GM12892 (cell line): Measurements from ENCODE around the gene ZBTB8OS.

Experiments used
- POLR2A ChIP-seq: IDR thresholded peaks from 2 replicates; pipeline ENCODE4 v1.6.1; 2011; ENCODE audit warnings: low read depth, low read length, control low read depth
- POLR2AphosphoS5 ChIP-seq: IDR thresholded peaks from 2 replicates; pipeline ENCODE4 v1.6.1; 2011; ENCODE audit warnings: low read depth, low read length, control low read depth

DNA sequence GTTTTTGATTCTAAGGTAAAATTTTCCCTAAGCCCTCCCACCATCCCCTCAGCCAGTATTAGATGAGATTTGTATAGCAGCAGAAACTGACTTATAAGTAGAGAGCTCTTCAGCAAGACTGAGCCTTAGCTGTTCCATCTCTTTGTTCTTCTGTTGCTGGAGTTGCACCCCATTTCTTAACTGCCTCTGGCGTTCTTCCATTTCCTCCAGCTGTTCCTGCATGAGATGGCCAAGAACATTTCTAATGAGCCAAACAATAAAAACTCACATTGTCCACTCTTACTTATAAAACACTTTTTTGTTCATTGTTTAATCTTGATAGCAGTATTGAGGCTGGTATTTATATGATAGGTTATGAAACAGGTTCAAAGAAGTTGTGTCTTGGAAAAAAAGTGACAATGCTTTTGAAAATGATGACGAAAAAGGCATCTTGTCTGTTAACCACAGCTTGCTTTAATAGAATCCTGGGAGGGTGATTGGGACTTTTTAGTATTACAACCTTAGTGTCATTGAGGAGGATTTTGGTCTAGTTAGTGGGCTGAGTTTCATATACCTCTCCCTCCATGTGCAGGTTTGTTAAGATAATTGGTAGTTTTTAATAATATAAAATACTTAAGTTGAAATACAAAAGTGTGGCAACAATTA, 33.9 kb upstream of the ZBTB8OS start:
- TF ChIP-seq POLR2A (no peak; the same call in 1 of the 2 replicates), POLR2AphosphoS5 (no peak)
